GM18858 (cell line): ENCODE results near the gene AP2B1.
"Not testable (repeated sequence)": the region's sequence is repeated elsewhere in the genome, so short reads cannot be mapped to it uniquely, and the experiment has no call there.

Source experiments
- ATAC-seq: cut with Tn5 transposase; IDR thresholded peaks from one replicate; pipeline ENCODE4 v1.9.1; 2021; ENCODE audit not compliant: unreplicated experiment

The AP2B1 gene

GRCh38 chr17:35569405-35569804 is 17.7 kb upstream of the AP2B1 start:
- no peak for ATAC-seq

- no peak for ATAC-seq
Observed at GRCh38 chr17:35575759-35576158, 11.4 kb upstream of the AP2B1 start.

- ATAC-seq, result no peak
Observed at GRCh38 chr17:35577830-35578196, 9.3 kb upstream of the AP2B1 start.

- ATAC-seq, result no peak
Observed at GRCh38 chr17:35578197-35578928, 8.8 kb upstream of the AP2B1 start, which contains the start of gene PEX12. Gene PEX12, minus strand, starts transcription at chr17:35578571. Its CDS starts 550 bp downstream, at chr17:35578021.

GRCh38 chr17:35578929-35579432 is 8.1 kb upstream of the AP2B1 start:
- ATAC-seq, result no peak

GRCh38 chr17:35584061-35584460 is 3.1 kb upstream of the AP2B1 start:
- no peak for ATAC-seq

GRCh38 chr17:35586569-35587073 is 501 bp upstream of the AP2B1 start:
- no peak for ATAC-seq

GRCh38 chr17:35588196-35588920 is 1.2 kb downstream of the AP2B1 start:
- ATAC-seq, result no peak

- ATAC-seq, result no peak
Observed at GRCh38 chr17:35596072-35596471, 8.9 kb downstream of the AP2B1 start.

- ATAC-seq, result no peak
Observed at GRCh38 chr17:35596530-35597233, 9.6 kb downstream of the AP2B1 start.

- no peak for ATAC-seq
Observed at GRCh38 chr17:35597604-35598003, 10.5 kb downstream of the AP2B1 start.

- no peak for ATAC-seq
Observed at GRCh38 chr17:35603674-35604073, 16.6 kb downstream of the AP2B1 start.

- no peak for ATAC-seq
Observed at GRCh38 chr17:35605678-35606077, 18.6 kb downstream of the AP2B1 start.

GRCh38 chr17:35607239-35607847 is 20.2 kb downstream of the AP2B1 start:
- ATAC-seq, result no peak

GRCh38 chr17:35609831-35610230 is 22.7 kb downstream of the AP2B1 start:
- ATAC-seq, result no peak

- ATAC-seq, result not testable (repeated sequence)
Observed at GRCh38 chr17:35610746-35611145, 23.6 kb downstream of the AP2B1 start.

- no peak for ATAC-seq
Observed at GRCh38 chr17:35612924-35613521, 25.9 kb downstream of the AP2B1 start.

GRCh38 chr17:35614810-35615209 is 27.7 kb downstream of the AP2B1 start:
- ATAC-seq, result no peak

- no peak for ATAC-seq
Observed at GRCh38 chr17:35616536-35616935, 29.4 kb downstream of the AP2B1 start.

- ATAC-seq, result no peak
Observed at GRCh38 chr17:35617505-35617904, 30.4 kb downstream of the AP2B1 start.

- no peak for ATAC-seq
Observed at GRCh38 chr17:35618628-35619027, 31.5 kb downstream of the AP2B1 start.
